BLaER1 (cell line): ENCODE data around the gene ZNF699.
A peak's percentile ranks its signal among the peaks of the same experiment; 100 is the strongest.

Experiments used
- H3K27ac ChIP-seq: shearing (Covaris generic); formaldehyde crosslinking; 2 replicates; pipeline ENCODE4 v1.8.1; 2022
- H3K27me3 ChIP-seq: shearing (Covaris generic); formaldehyde crosslinking; 2 replicates; pipeline ENCODE4 v1.8.1; 2022
- H3K36me3 ChIP-seq: shearing (Covaris generic); formaldehyde crosslinking; 2 replicates; pipeline ENCODE4 v1.8.1; 2022
- H3K4me1 ChIP-seq: shearing (Covaris generic); formaldehyde crosslinking; 2 replicates; pipeline ENCODE4 v1.8.1; 2022
- H3K4me2 ChIP-seq: shearing (Covaris generic); formaldehyde crosslinking; 2 replicates; pipeline ENCODE4 v1.8.1; 2022
- H3K4me3 ChIP-seq: shearing (Covaris generic); formaldehyde crosslinking; 2 replicates; pipeline ENCODE4 v1.8.1; 2022
- H3K9ac ChIP-seq: shearing (Covaris generic); formaldehyde crosslinking; 2 replicates; pipeline ENCODE4 v1.8.1; 2022
- H3K9me3 ChIP-seq: shearing (Covaris generic); formaldehyde crosslinking; 2 replicates; pipeline ENCODE4 v1.8.1; 2022
- H4K20me1 ChIP-seq: shearing (Covaris generic); formaldehyde crosslinking; 2 replicates; pipeline ENCODE4 v1.8.1; 2022
- Cebpa-rat ChIP-seq: shearing (Covaris generic); IDR thresholded peaks from 2 replicates; pipeline ENCODE4 v1.8.1; 2022

ZNF699 gene

GRCh38 chr19:9309139-9309973 is at the start of gene ZNF699:
TSS of gene ZNF699 (minus strand) at chr19:9309838. CDS start at chr19:9305119, 4,719 bp downstream.
- TF ChIP-seq Cebpa-rat: no peak
- Histone ChIP-seq H3K9me3 (peaks cover 5% of the 10 kb centered on the region), H4K20me1 (no peaks in the 10 kb centered on the region), H3K27me3 (no peaks in the 10 kb centered on the region), H3K27ac (peak within 1 kb of the TSS; percentile 79), H3K36me3 (peaks cover 16% of the 10 kb centered on the region), H3K4me2 (peak within 1 kb of the TSS; percentile 84), H3K9ac (peak within 1 kb of the TSS; percentile 92), H3K4me3 (peak within 1 kb of the TSS; percentile 97), H3K4me1 (peaks cover 23% of the 10 kb centered on the region)

GRCh38 chr19:9354651-9355050 is 45.0 kb upstream of the ZNF699 start:
- no peak overlapping the region for H3K4me3 ChIP-seq
- H4K20me1 ChIP-seq: no peaks in the 10 kb centered on the region
- no peaks in the 10 kb centered on the region for H3K4me1 ChIP-seq
- TF ChIP-seq Cebpa-rat: no peak
- no peak overlapping the region for H3K27ac ChIP-seq
- H3K9me3 ChIP-seq: peaks cover 97% of the 10 kb centered on the region
- no peak overlapping the region for H3K4me2 ChIP-seq
- peaks cover 90% of the 10 kb centered on the region for H3K36me3 ChIP-seq
- H3K9ac ChIP-seq: no peak overlapping the region
- H3K27me3 ChIP-seq: no peaks in the 10 kb centered on the region

GRCh38 chr19:9353011-9353410 is 43.4 kb upstream of the ZNF699 start:
- Histone ChIP-seq H3K9me3 (peaks cover 98% of the 10 kb centered on the region), H3K4me3 (no peak overlapping the region), H3K4me1 (no peaks in the 10 kb centered on the region), H3K4me2 (no peak overlapping the region), H3K27me3 (no peaks in the 10 kb centered on the region), H3K9ac (no peak overlapping the region), H3K27ac (no peak overlapping the region), H4K20me1 (no peaks in the 10 kb centered on the region), H3K36me3 (peaks cover 86% of the 10 kb centered on the region)
- TF ChIP-seq Cebpa-rat: no peak

GRCh38 chr19:9352505-9352904 is 42.9 kb upstream of the ZNF699 start:
- no peaks in the 10 kb centered on the region for H4K20me1 ChIP-seq
- no peak overlapping the region for H3K4me2 ChIP-seq
- H3K36me3 ChIP-seq: peaks cover 83% of the 10 kb centered on the region
- H3K27me3 ChIP-seq: no peaks in the 10 kb centered on the region
- H3K9me3 ChIP-seq: peaks cover 98% of the 10 kb centered on the region
- H3K4me3 ChIP-seq: no peak overlapping the region
- H3K9ac ChIP-seq: no peak overlapping the region
- TF ChIP-seq Cebpa-rat: no peak
- H3K27ac ChIP-seq: no peak overlapping the region
- no peaks in the 10 kb centered on the region for H3K4me1 ChIP-seq

GRCh38 chr19:9348671-9349070 is 39.0 kb upstream of the ZNF699 start:
- H3K4me1 ChIP-seq: no peaks in the 10 kb centered on the region
- peaks cover 86% of the 10 kb centered on the region for H3K36me3 ChIP-seq
- no peak overlapping the region for H3K4me2 ChIP-seq
- H3K27ac ChIP-seq: no peak overlapping the region
- H3K4me3 ChIP-seq: no peak overlapping the region
- no peaks in the 10 kb centered on the region for H3K27me3 ChIP-seq
- no peak overlapping the region for H3K9ac ChIP-seq
- peaks cover 98% of the 10 kb centered on the region for H3K9me3 ChIP-seq
- TF ChIP-seq Cebpa-rat: no peak
- H4K20me1 ChIP-seq: no peaks in the 10 kb centered on the region

- peaks cover 86% of the 10 kb centered on the region for H3K36me3 ChIP-seq
- H3K9me3 ChIP-seq: peaks cover 98% of the 10 kb centered on the region
- no peak overlapping the region for H3K9ac ChIP-seq
These were observed 38.6 kb upstream of the ZNF699 start for GRCh38 chr19:9348253-9348652.

GRCh38 chr19:9345005-9345404 is 35.4 kb upstream of the ZNF699 start:
- H3K9ac ChIP-seq: no peak overlapping the region
- no peaks in the 10 kb centered on the region for H3K4me1 ChIP-seq
- TF ChIP-seq Cebpa-rat: no peak
- no peak overlapping the region; the same call in 1 of the 2 replicates for H3K4me3 ChIP-seq
- H3K27me3 ChIP-seq: no peaks in the 10 kb centered on the region
- peaks cover 98% of the 10 kb centered on the region for H3K9me3 ChIP-seq
- H3K4me2 ChIP-seq: no peak overlapping the region
- no peak overlapping the region for H3K27ac ChIP-seq
- H4K20me1 ChIP-seq: no peaks in the 10 kb centered on the region
- H3K36me3 ChIP-seq: peaks cover 88% of the 10 kb centered on the region

More at GRCh38 chr19:9348253-9348652, 38.6 kb upstream of the ZNF699 start:
- H3K4me2 ChIP-seq: no peak overlapping the region
- H3K4me1 ChIP-seq: no peaks in the 10 kb centered on the region
- H3K4me3 ChIP-seq: no peak overlapping the region
- H3K27ac ChIP-seq: no peak overlapping the region
- no peak for TF ChIP-seq Cebpa-rat
- no peaks in the 10 kb centered on the region for H3K27me3 ChIP-seq
- no peaks in the 10 kb centered on the region for H4K20me1 ChIP-seq

- H3K4me3 ChIP-seq: peak overlapping the region; percentile 35
- TF ChIP-seq Cebpa-rat: no peak
- H3K9me3 ChIP-seq: peaks cover 98% of the 10 kb centered on the region
- no peaks in the 10 kb centered on the region for H3K27me3 ChIP-seq
- H4K20me1 ChIP-seq: no peaks in the 10 kb centered on the region
- no peaks in the 10 kb centered on the region for H3K4me1 ChIP-seq
- no peak overlapping the region for H3K4me2 ChIP-seq
- H3K9ac ChIP-seq: no peak overlapping the region
- H3K36me3 ChIP-seq: peaks cover 93% of the 10 kb centered on the region
- no peak overlapping the region for H3K27ac ChIP-seq
These were observed 33.1 kb upstream of the ZNF699 start for GRCh38 chr19:9342610-9343304.

- no peak for TF ChIP-seq Cebpa-rat
- Histone ChIP-seq H3K4me2 (no peak overlapping the region), H3K4me1 (peaks cover 4% of the 10 kb centered on the region), H3K9ac (no peak overlapping the region), H4K20me1 (no peaks in the 10 kb centered on the region), H3K36me3 (peaks cover 94% of the 10 kb centered on the region), H3K9me3 (peaks cover 100% of the 10 kb centered on the region), H3K4me3 (peak overlapping the region; percentile 38; the same call in 1 of the 2 replicates), H3K27me3 (no peaks in the 10 kb centered on the region), H3K27ac (no peak overlapping the region)
These were observed 20.4 kb upstream of the ZNF699 start for GRCh38 chr19:9329999-9330398.

GRCh38 chr19:9324584-9324962 is 14.9 kb upstream of the ZNF699 start:
- Histone ChIP-seq H3K9ac (peak overlapping the region; percentile 85), H3K9me3 (peaks cover 64% of the 10 kb centered on the region), H4K20me1 (no peaks in the 10 kb centered on the region), H3K27me3 (no peaks in the 10 kb centered on the region), H3K4me3 (peak overlapping the region; percentile 81), H3K36me3 (peaks cover 40% of the 10 kb centered on the region), H3K27ac (peak overlapping the region; percentile 84), H3K4me2 (peak overlapping the region; percentile 86), H3K4me1 (peaks cover 15% of the 10 kb centered on the region)
- TF ChIP-seq Cebpa-rat: no peak
